ENCODE data around the gene ZNF549.

ZNF549 gene

DNA sequence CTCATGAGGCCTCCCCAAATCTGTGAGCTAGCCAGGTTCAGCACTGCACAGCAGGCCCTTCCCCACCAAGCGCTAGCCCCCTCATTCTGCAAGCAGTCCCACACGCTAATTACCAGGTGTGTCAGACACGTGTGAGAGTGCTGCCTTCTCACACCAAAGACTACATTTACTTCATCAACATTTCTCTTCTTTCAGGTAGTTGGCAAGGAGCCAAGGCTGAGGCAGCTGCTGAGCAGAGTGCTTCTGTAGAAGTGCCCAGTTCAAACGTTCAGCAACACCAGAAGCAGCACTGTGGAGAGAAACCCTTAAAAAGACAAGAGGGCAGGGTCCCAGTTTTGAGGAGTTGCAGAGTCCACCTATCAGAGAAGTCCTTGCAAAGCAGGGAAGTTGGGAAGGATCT is 21.0 kb upstream of the ZNF549 start:
- H3K36me3 ChIP-seq (ENCODE audit: insufficient read depth, low read length), result peaks cover 75% of the 10 kb centered on the region
- no peak overlapping the region for H3K4me3 ChIP-seq (ENCODE audit: low read depth, low read length, poor library complexity, severe bottlenecking)
- H3K9ac ChIP-seq (ENCODE audit: low read length), result no peak overlapping the region
- peaks cover 7% of the 10 kb centered on the region for H3K9me3 ChIP-seq (ENCODE audit: low read length)
- no peaks in the 10 kb centered on the region for H3F3A ChIP-seq (ENCODE audit: insufficient read depth, low read length)
- H2AFZ ChIP-seq (ENCODE audit: low read length), result no peak overlapping the region
- H4K20me1 ChIP-seq (ENCODE audit: insufficient read depth, low read length), result no peaks in the 10 kb centered on the region
- TF ChIP-seq EZH2 (IDR thresholded peaks at IDR 0.05; ENCODE audit: borderline replicate concordance, low read length) (no peak), CTCF (IDR thresholded peaks at IDR 0.05; ENCODE audit: low read length) (no peak)
- H3K4me1 ChIP-seq (ENCODE audit: insufficient read depth, low read length, severe bottlenecking), result no peaks in the 10 kb centered on the region
- no peaks in the 10 kb centered on the region for H3K9me2 ChIP-seq (ENCODE audit: low read depth, low read length)
- H3K27me3 ChIP-seq (ENCODE audit: insufficient read depth, low read length), result no peaks in the 10 kb centered on the region
- no peak overlapping the region for H3K27ac ChIP-seq (ENCODE audit: low read depth, low read length, poor library complexity, severe bottlenecking)
- H3K79me2 ChIP-seq (ENCODE audit: insufficient read depth, low read length), result 0 out of 2 replicates have a peak, but pooled peaks cover 5% of the 10 kb centered on the region
- H3K4me2 ChIP-seq (ENCODE audit: low read length), result no peak overlapping the region

DNA sequence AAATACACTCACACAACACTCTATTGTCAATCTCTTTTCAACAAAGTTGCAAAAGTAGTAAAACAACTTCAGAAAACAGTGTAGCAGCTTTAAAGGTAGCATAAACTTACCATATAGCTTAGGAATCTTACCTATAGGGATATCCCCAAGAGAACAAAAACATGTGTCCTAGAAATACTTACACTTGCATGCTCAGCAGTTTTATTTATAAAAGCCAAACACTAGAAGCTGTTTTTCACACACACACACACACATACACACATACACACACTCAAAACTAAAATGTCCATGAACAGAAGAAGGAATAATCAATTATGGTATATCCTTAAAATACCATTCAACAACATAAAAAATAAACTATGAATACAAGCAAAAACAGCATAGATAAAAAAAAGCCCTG is 15.7 kb upstream of the ZNF549 start:
- no peak for TF ChIP-seq CTCF (IDR thresholded peaks at IDR 0.05; ENCODE audit: low read length)
- TF ChIP-seq EZH2 (IDR thresholded peaks at IDR 0.05; ENCODE audit: borderline replicate concordance, low read length), result no peak
- H4K20me1 ChIP-seq (ENCODE audit: insufficient read depth, low read length), result no peaks in the 10 kb centered on the region
- H3F3A ChIP-seq (ENCODE audit: insufficient read depth, low read length), result no peaks in the 10 kb centered on the region
- no peak overlapping the region for H3K27ac ChIP-seq (ENCODE audit: low read depth, low read length, poor library complexity, severe bottlenecking)
- H3K4me2 ChIP-seq (ENCODE audit: low read length), result no peak overlapping the region
- H3K36me3 ChIP-seq (ENCODE audit: insufficient read depth, low read length), result peaks cover 55% of the 10 kb centered on the region
- no peaks in the 10 kb centered on the region for H3K9me2 ChIP-seq (ENCODE audit: low read depth, low read length)
- H3K79me2 ChIP-seq (ENCODE audit: insufficient read depth, low read length), result no peaks in the 10 kb centered on the region
- H3K9me3 ChIP-seq (ENCODE audit: low read length), result peaks cover 7% of the 10 kb centered on the region
- no peak overlapping the region for H3K9ac ChIP-seq (ENCODE audit: low read length)
- no peaks in the 10 kb centered on the region for H3K4me1 ChIP-seq (ENCODE audit: insufficient read depth, low read length, severe bottlenecking)
- H3K4me3 ChIP-seq (ENCODE audit: low read depth, low read length, poor library complexity, severe bottlenecking), result no peak overlapping the region
- H2AFZ ChIP-seq (ENCODE audit: low read length), result no peak overlapping the region
- H3K27me3 ChIP-seq (ENCODE audit: insufficient read depth, low read length), result no peaks in the 10 kb centered on the region

DNA sequence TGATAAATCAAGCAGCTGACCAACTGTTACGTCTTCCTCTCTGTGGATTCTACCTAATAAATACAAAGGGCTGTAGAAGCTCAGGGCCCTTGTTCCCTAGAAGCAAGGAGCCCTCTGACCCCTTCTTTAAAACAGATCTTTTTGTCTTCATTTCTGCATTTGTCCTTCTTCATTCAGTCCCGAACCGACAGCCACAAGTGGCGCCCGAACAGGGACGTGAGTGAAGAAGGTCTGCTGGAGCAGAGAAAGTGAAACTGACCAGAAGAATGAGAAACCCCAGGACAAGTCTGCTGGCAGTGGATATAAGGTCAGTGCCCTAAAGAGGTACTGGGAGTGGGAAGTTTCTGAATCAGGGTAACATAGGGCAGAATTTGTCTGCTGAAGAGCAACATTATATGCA is 14.3 kb upstream of the ZNF549 start:
- no peak overlapping the region for H3K9ac ChIP-seq (ENCODE audit: low read length)
- no peaks in the 10 kb centered on the region for H3K9me2 ChIP-seq (ENCODE audit: low read depth, low read length)
- TF ChIP-seq CTCF (IDR thresholded peaks at IDR 0.05; ENCODE audit: low read length) (no peak), EZH2 (IDR thresholded peaks at IDR 0.05; ENCODE audit: borderline replicate concordance, low read length) (no peak)
- no peaks in the 10 kb centered on the region for H3K79me2 ChIP-seq (ENCODE audit: insufficient read depth, low read length)
- H4K20me1 ChIP-seq (ENCODE audit: insufficient read depth, low read length), result no peaks in the 10 kb centered on the region
- H3K9me3 ChIP-seq (ENCODE audit: low read length), result peaks cover 3% of the 10 kb centered on the region
- no peak overlapping the region for H3K27ac ChIP-seq (ENCODE audit: low read depth, low read length, poor library complexity, severe bottlenecking)
- H3K27me3 ChIP-seq (ENCODE audit: insufficient read depth, low read length), result no peaks in the 10 kb centered on the region
- H3F3A ChIP-seq (ENCODE audit: insufficient read depth, low read length), result no peaks in the 10 kb centered on the region
- H3K36me3 ChIP-seq (ENCODE audit: insufficient read depth, low read length), result peaks cover 43% of the 10 kb centered on the region
- H3K4me3 ChIP-seq (ENCODE audit: low read depth, low read length, poor library complexity, severe bottlenecking), result no peak overlapping the region
- no peak overlapping the region for H2AFZ ChIP-seq (ENCODE audit: low read length)
- no peak overlapping the region for H3K4me2 ChIP-seq (ENCODE audit: low read length)
- no peaks in the 10 kb centered on the region for H3K4me1 ChIP-seq (ENCODE audit: insufficient read depth, low read length, severe bottlenecking)
